ACC112 (cell line): Measurements from ENCODE around the gene RNF187.

Source experiments
- H2AFZ ChIP-seq: fragments of 200-600 bp; sonication (generic); one replicate; pipeline ENCODE4 v1.6.0; 2017; ENCODE audit warnings: antibody characterized with exemption, low read length; ENCODE audit not compliant: unreplicated experiment
- H3K27ac ChIP-seq: fragments of 200-600 bp; sonication (generic); 2 replicates; pipeline ENCODE4 v1.5.1; 2014; ENCODE audit warnings: low read depth, mild to moderate bottlenecking, antibody characterized with exemption, low read length, moderate library complexity
- H3K27me3 ChIP-seq: fragments of 200-600 bp; sonication (generic); 2 replicates; pipeline ENCODE4 v1.6.1; 2014; ENCODE audit warnings: mild to moderate bottlenecking, antibody characterized with exemption, low read length, moderate library complexity, mixed read lengths; ENCODE audit not compliant: insufficient read depth
- H3K36me3 ChIP-seq: fragments of 200-600 bp; sonication (generic); 2 replicates; pipeline ENCODE4 v1.6.1; 2016; ENCODE audit warnings: mild to moderate bottlenecking, antibody characterized with exemption, low read length, moderate library complexity, mixed read lengths; ENCODE audit not compliant: insufficient read depth
- H3K4me1 ChIP-seq: fragments of 200-600 bp; sonication (generic); one replicate; pipeline ENCODE4 v1.6.1; 2016; ENCODE audit warnings: low read length, mixed read lengths; ENCODE audit not compliant: insufficient read depth, unreplicated experiment, control insufficient read depth
- H3K4me3 ChIP-seq: fragments of 200-600 bp; sonication (generic); 2 replicates; pipeline ENCODE4 v1.5.1; 2014; ENCODE audit warnings: mild to moderate bottlenecking, low read depth, low read length
- H3K79me2 ChIP-seq: fragments of 200-600 bp; sonication (generic); one replicate; pipeline ENCODE4 v1.6.0; 2016; ENCODE audit warnings: low read length; ENCODE audit not compliant: control insufficient read depth, unreplicated experiment, insufficient read depth

The RNF187 gene

GRCh38 chr1:228487336-228488124 is at the start of gene RNF187:
TSS of gene RNF187 (plus strand) at chr1:228487382.
- H3K27me3 ChIP-seq: 0 out of 2 replicates have a peak, but pooled peaks cover 3% of the 10 kb centered on the region
- H3K4me3 ChIP-seq: peak within 1 kb of the TSS; percentile 96
- peaks cover 31% of the 10 kb centered on the region for H3K4me1 ChIP-seq
- peaks cover 16% of the 10 kb centered on the region; the same call in 1 of the 2 replicates for H3K36me3 ChIP-seq
- peak within 1 kb of the TSS; percentile 94 for H2AFZ ChIP-seq
- H3K27ac ChIP-seq: peak within 1 kb of the TSS; percentile 97
- peaks cover 30% of the 10 kb centered on the region for H3K79me2 ChIP-seq

GRCh38 chr1:228437424-228437962 is 49.7 kb upstream of the RNF187 start:
- Histone ChIP-seq H3K4me1 (no peaks in the 10 kb centered on the region), H3K27ac (no peak overlapping the region), H3K4me3 (no peak overlapping the region), H3K79me2 (no peaks in the 10 kb centered on the region), H3K36me3 (no peaks in the 10 kb centered on the region), H3K27me3 (peaks cover 60% of the 10 kb centered on the region), H2AFZ (no peak overlapping the region)

GRCh38 chr1:228438266-228438665 is 48.9 kb upstream of the RNF187 start:
- no peaks in the 10 kb centered on the region for H3K4me1 ChIP-seq
- peaks cover 67% of the 10 kb centered on the region for H3K27me3 ChIP-seq
- no peak overlapping the region for H2AFZ ChIP-seq
- H3K27ac ChIP-seq: no peak overlapping the region
- H3K79me2 ChIP-seq: no peaks in the 10 kb centered on the region
- H3K4me3 ChIP-seq: no peak overlapping the region
- H3K36me3 ChIP-seq: no peaks in the 10 kb centered on the region

GRCh38 chr1:228440761-228441500 is 46.3 kb upstream of the RNF187 start:
- no peak overlapping the region for H2AFZ ChIP-seq
- no peaks in the 10 kb centered on the region for H3K36me3 ChIP-seq
- H3K27me3 ChIP-seq: peaks cover 79% of the 10 kb centered on the region

GRCh38 chr1:228443395-228443794 is 43.8 kb upstream of the RNF187 start:
- Histone ChIP-seq H3K27me3 (peaks cover 87% of the 10 kb centered on the region), H2AFZ (no peak overlapping the region), H3K36me3 (no peaks in the 10 kb centered on the region), H3K27ac (no peak overlapping the region), H3K4me1 (peaks cover 5% of the 10 kb centered on the region), H3K79me2 (no peaks in the 10 kb centered on the region), H3K4me3 (no peak overlapping the region)

More at GRCh38 chr1:228440761-228441500, 46.3 kb upstream of the RNF187 start:
- no peaks in the 10 kb centered on the region for H3K79me2 ChIP-seq
- no peak overlapping the region for H3K4me3 ChIP-seq
- peaks cover 5% of the 10 kb centered on the region for H3K4me1 ChIP-seq
- no peak overlapping the region for H3K27ac ChIP-seq

GRCh38 chr1:228445490-228445842 is 41.7 kb upstream of the RNF187 start:
- no peak overlapping the region for H3K27ac ChIP-seq
- no peaks in the 10 kb centered on the region for H3K36me3 ChIP-seq
- H3K4me1 ChIP-seq: peaks cover 5% of the 10 kb centered on the region
- H3K27me3 ChIP-seq: peaks cover 75% of the 10 kb centered on the region
- H3K4me3 ChIP-seq: peak overlapping the region; percentile 67
- H2AFZ ChIP-seq: peak overlapping the region; percentile 77
- no peaks in the 10 kb centered on the region for H3K79me2 ChIP-seq

- H3K36me3 ChIP-seq: no peaks in the 10 kb centered on the region
- no peak overlapping the region for H3K27ac ChIP-seq
- H3K4me3 ChIP-seq: peak overlapping the region; percentile 67
- peaks cover 5% of the 10 kb centered on the region for H3K4me1 ChIP-seq
- peaks cover 69% of the 10 kb centered on the region for H3K27me3 ChIP-seq
- peak overlapping the region; percentile 77 for H2AFZ ChIP-seq
- H3K79me2 ChIP-seq: no peaks in the 10 kb centered on the region
Measured at GRCh38 chr1:228445843-228446650, 41.1 kb upstream of the RNF187 start.

- H2AFZ ChIP-seq: no peak overlapping the region
- H3K27me3 ChIP-seq: peaks cover 61% of the 10 kb centered on the region
- no peaks in the 10 kb centered on the region for H3K36me3 ChIP-seq
- no peak overlapping the region for H3K27ac ChIP-seq
- H3K79me2 ChIP-seq: no peaks in the 10 kb centered on the region
- H3K4me3 ChIP-seq: no peak overlapping the region
- H3K4me1 ChIP-seq: peaks cover 5% of the 10 kb centered on the region
Measured at GRCh38 chr1:228446852-228447251, 40.3 kb upstream of the RNF187 start.

GRCh38 chr1:228448372-228448771 is 38.8 kb upstream of the RNF187 start:
- no peak overlapping the region for H3K27ac ChIP-seq
- no peak overlapping the region for H2AFZ ChIP-seq
- no peaks in the 10 kb centered on the region for H3K79me2 ChIP-seq
- H3K4me3 ChIP-seq: no peak overlapping the region
- H3K36me3 ChIP-seq: no peaks in the 10 kb centered on the region
- H3K27me3 ChIP-seq: peaks cover 47% of the 10 kb centered on the region
- peaks cover 11% of the 10 kb centered on the region for H3K4me1 ChIP-seq

GRCh38 chr1:228450200-228450599 is 37.0 kb upstream of the RNF187 start:
- Histone ChIP-seq H3K4me1 (peaks cover 10% of the 10 kb centered on the region), H3K79me2 (no peaks in the 10 kb centered on the region), H3K27ac (no peak overlapping the region), H2AFZ (no peak overlapping the region), H3K27me3 (peaks cover 31% of the 10 kb centered on the region), H3K36me3 (no peaks in the 10 kb centered on the region), H3K4me3 (no peak overlapping the region)
